Ishikawa (cell line): ENCODE measurements around the gene PDE4D.

Experiments
- EP300 ChIP-seq: IDR thresholded peaks from 2 replicates; pipeline ENCODE4 v1.6.1; 2012; ENCODE audit warnings: borderline replicate concordance
- NFIC ChIP-seq: IDR thresholded peaks from 2 replicates; pipeline ENCODE4 v1.6.1; 2012
- TAF1 ChIP-seq: IDR thresholded peaks from 2 replicates; pipeline ENCODE4 v1.6.1; 2012; ENCODE audit warnings: low read depth, mild to moderate bottlenecking
- TCF12 ChIP-seq: IDR thresholded peaks from 2 replicates; pipeline ENCODE4 v1.6.1; 2012; ENCODE audit warnings: low read depth
- TEAD4 ChIP-seq: IDR thresholded peaks from 2 replicates; pipeline ENCODE4 v1.6.1; 2012
- TF ChIP-seq, protein P1 (sequence below): IDR thresholded peaks from 2 replicates; pipeline ENCODE4 v1.6.1; 2012

GRCh38 chr5:59208474-59208873 lies 685.1 kb downstream of the PDE4D start:
- no peak for TF ChIP-seq EP300
- no peak for TF ChIP-seq NFIC
- no peak for TF ChIP-seq TEAD4
- no peak for TF ChIP-seq TCF12
- TF ChIP-seq, protein P1, sequence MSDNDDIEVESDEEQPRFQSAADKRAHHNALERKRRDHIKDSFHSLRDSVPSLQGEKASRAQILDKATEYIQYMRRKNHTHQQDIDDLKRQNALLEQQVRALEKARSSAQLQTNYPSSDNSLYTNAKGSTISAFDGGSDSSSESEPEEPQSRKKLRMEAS: no peak
- TF ChIP-seq TAF1: no peak
